ENCODE measurements around the gene RASL11A.
"Not testable (repeated sequence)": the region's sequence is repeated elsewhere in the genome, so short reads cannot be mapped to it uniquely, and the experiment has no call there.

The RASL11A gene

GRCh38 chr13:27270594-27271520, at the start of gene RASL11A:
Gene RASL11A (plus strand): TSS chr13:27270830. CDS start chr13:27270945, 115 bp downstream.
- DNase-seq, result peak; percentile 64

GRCh38 chr13:27222100-27222499, 48.5 kb upstream of the RASL11A start:
- not testable (repeated sequence) for DNase-seq

- DNase-seq, result no peak
Measured at GRCh38 chr13:27226991-27227390, 43.6 kb upstream of the RASL11A start.

- DNase-seq, result no peak
Measured at GRCh38 chr13:27228131-27228530, 42.5 kb upstream of the RASL11A start.

GRCh38 chr13:27229642-27230041, 41.0 kb upstream of the RASL11A start:
- DNase-seq, result no peak

- DNase-seq, result no peak
Measured at GRCh38 chr13:27233964-27234363, 36.7 kb upstream of the RASL11A start.

GRCh38 chr13:27236478-27236877, 34.2 kb upstream of the RASL11A start:
- DNase-seq, result no peak

- no peak for DNase-seq
Measured at GRCh38 chr13:27242702-27243101, 27.9 kb upstream of the RASL11A start.

- no peak for DNase-seq
Measured at GRCh38 chr13:27245610-27246009, 25.0 kb upstream of the RASL11A start.

- no peak for DNase-seq
Measured at GRCh38 chr13:27250833-27251165, 19.8 kb upstream of the RASL11A start.

GRCh38 chr13:27251166-27252091, 19.2 kb upstream of the RASL11A start, which contains the start of gene RPL21:
Gene RPL21 (plus strand): TSS chr13:27251558. CDS start chr13:27253777, 2,219 bp downstream.
- DNase-seq, result peak; percentile 93

- DNase-seq, result no peak
Measured at GRCh38 chr13:27252467-27252866, 18.2 kb upstream of the RASL11A start.

- DNase-seq, result no peak
Measured at GRCh38 chr13:27257233-27257568, 13.4 kb upstream of the RASL11A start.

GRCh38 chr13:27257648-27258253, 12.9 kb upstream of the RASL11A start:
- no peak for DNase-seq

GRCh38 chr13:27258637-27259386, 11.8 kb upstream of the RASL11A start:
- no peak for DNase-seq

- DNase-seq, result no peak
Measured at GRCh38 chr13:27259831-27260230, 10.8 kb upstream of the RASL11A start.

- DNase-seq, result no peak
Measured at GRCh38 chr13:27261396-27261795, 9.2 kb upstream of the RASL11A start.

- no peak for DNase-seq
Measured at GRCh38 chr13:27263438-27263837, 7.2 kb upstream of the RASL11A start.

- DNase-seq, result no peak
Measured at GRCh38 chr13:27264181-27264580, 6.4 kb upstream of the RASL11A start.

GRCh38 chr13:27264648-27265047, 6.0 kb upstream of the RASL11A start:
- no peak for DNase-seq

- DNase-seq, result no peak
Measured at GRCh38 chr13:27266917-27267316, 3.7 kb upstream of the RASL11A start.

GRCh38 chr13:27267596-27267995, 3.0 kb upstream of the RASL11A start:
- DNase-seq, result no peak

Data from kidney glomerular epithelial cell (primary cell).